Measurements from ENCODE around the gene MSI2.
"Not testable (repeated sequence)": the region's sequence is repeated elsewhere in the genome, so short reads cannot be mapped to it uniquely, and the experiment has no call there.

Gene MSI2

DNA sequence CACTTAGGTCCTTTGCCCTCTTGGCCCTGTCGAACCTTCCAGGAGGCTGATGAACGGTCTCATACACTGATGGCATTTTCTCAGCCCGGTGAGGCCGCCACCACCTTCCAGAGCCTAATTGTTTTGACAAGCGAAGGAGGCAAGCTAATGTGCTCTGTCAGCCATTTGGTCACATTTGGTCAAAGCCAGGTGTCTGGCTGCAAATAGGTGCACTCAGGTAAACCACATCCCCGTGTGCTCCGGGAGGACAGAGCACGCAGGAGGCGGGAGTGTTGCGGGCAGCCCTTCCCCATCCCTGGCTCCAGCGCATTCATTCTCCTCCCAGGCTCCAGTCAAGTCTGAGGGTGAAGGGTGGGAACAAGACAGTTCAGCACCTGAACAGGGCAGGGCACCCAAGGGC is 240.1 kb downstream of the MSI2 start:
- Histone ChIP-seq H3K14ac (ENCODE audit: low read length) (no peak overlapping the region), H2BK12ac (ENCODE audit: low read length) (no peak overlapping the region), H2AFZ (ENCODE audit: low read length) (no peak overlapping the region), H3K27me3 (ENCODE audit: control insufficient read depth in 3 of 3, insufficient read depth in 3 of 3, low read depth in 1 of 3, low read length in 3 of 3) (no peaks in the 10 kb centered on the region), H4K8ac (ENCODE audit: low read depth, low read length) (no peak overlapping the region), H4K91ac (ENCODE audit: low read depth, low read length, poor library complexity) (no peak overlapping the region), H3K36me3 (replicated peaks in 1 of 2; ENCODE audit: control insufficient read depth in 2 of 2, insufficient read depth in 2 of 2, low read length in 2 of 2) (peaks cover 0 to 9% of the 10 kb centered on the region in 2 donors), H2BK120ac (ENCODE audit: low read depth, low read length) (no peak overlapping the region), H3K23ac (ENCODE audit: low read depth, low read length, poor library complexity) (no peak overlapping the region), H2BK15ac (ENCODE audit: low read length) (no peak overlapping the region), H2AK5ac (ENCODE audit: low read depth, low read length) (no peak overlapping the region), H3K4me2 (ENCODE audit: insufficient read depth, low read length, poor library complexity, severe bottlenecking) (no peak overlapping the region), H3K9ac (ENCODE audit: low read depth, low read length, poor library complexity) (no peak overlapping the region), H3K18ac (ENCODE audit: low read length) (no peak overlapping the region), H3K4ac (ENCODE audit: low read length) (no peak overlapping the region), H3K79me1 (ENCODE audit: low read depth, low read length) (peaks cover 7% of the 10 kb centered on the region), H2BK5ac (ENCODE audit: low read length) (no peak overlapping the region), H3K27ac (replicated peaks; ENCODE audit: low read length) (no peak overlapping the region), H3K4me1 (ENCODE audit: control insufficient read depth in 2 of 2, insufficient read depth in 1 of 2, low read depth in 1 of 2, low read length in 2 of 2) (peaks cover 1 to 3% of the 10 kb centered on the region in 2 donors), H3K9me3 (replicated peaks in 1 of 2; ENCODE audit: control insufficient read depth in 2 of 2, insufficient read depth in 1 of 2, low read depth in 1 of 2, low read length in 2 of 2) (no peaks in the 10 kb centered on the region), H3K4me3 (ENCODE audit: low read length in 2 of 2) (no peak overlapping the region)
- no peak for DNase-seq (ENCODE audit: low spot score)
- no CpG with 5 or more reads among the region's 11 CpGs for WGBS, 2 donors (ENCODE audit: extremely low coverage in 2 of 2, insufficient read length in 2 of 2, insufficient replicate concordance in 1 of 2)

DNA sequence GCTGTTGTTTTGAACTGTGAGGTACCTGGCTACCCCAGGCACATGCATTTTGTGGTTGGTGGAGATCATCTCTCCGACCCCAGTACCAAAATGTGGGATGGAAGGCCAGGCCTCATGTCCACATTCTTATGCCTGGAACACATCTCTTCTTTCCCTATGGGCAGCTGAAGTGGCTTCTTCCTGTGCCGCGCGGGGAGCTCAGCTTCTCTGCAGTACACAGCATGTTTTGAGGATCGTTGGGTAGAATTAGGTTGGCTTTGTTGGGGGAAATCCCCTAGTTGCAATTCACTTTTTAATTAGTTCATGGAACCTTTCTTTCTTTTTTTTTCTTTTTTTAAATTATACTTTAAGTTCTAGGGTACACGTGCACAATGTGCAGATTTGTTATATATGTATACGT is 242.1 kb downstream of the MSI2 start:
- no peak overlapping the region for H2AK5ac ChIP-seq (ENCODE audit: low read depth, low read length)
- H3K9me3 ChIP-seq (replicated peaks in 1 of 2; ENCODE audit: control insufficient read depth in 2 of 2, insufficient read depth in 1 of 2, low read depth in 1 of 2, low read length in 2 of 2), result no peaks in the 10 kb centered on the region
- no peak overlapping the region for H2AFZ ChIP-seq (ENCODE audit: low read length)
- H3K4me1 ChIP-seq (ENCODE audit: control insufficient read depth in 2 of 2, insufficient read depth in 1 of 2, low read depth in 1 of 2, low read length in 2 of 2), result peaks cover 3 to 4% of the 10 kb centered on the region in 2 donors
- H2BK12ac ChIP-seq (ENCODE audit: low read length), result no peak overlapping the region
- no peak overlapping the region for H3K27ac ChIP-seq (replicated peaks; ENCODE audit: low read length)
- DNase-seq (ENCODE audit: low spot score), result no peak
- no CpG with 5 or more reads among the region's 7 CpGs for WGBS, 2 donors (ENCODE audit: extremely low coverage in 2 of 2, insufficient read length in 2 of 2, insufficient replicate concordance in 1 of 2)
- no peak overlapping the region for H3K18ac ChIP-seq (ENCODE audit: low read length)
- no peak overlapping the region for H3K4ac ChIP-seq (ENCODE audit: low read length)
- H3K4me2 ChIP-seq (ENCODE audit: insufficient read depth, low read length, poor library complexity, severe bottlenecking), result no peak overlapping the region
- no peak overlapping the region for H3K4me3 ChIP-seq (ENCODE audit: low read length in 2 of 2)
- no peak overlapping the region for H2BK120ac ChIP-seq (ENCODE audit: low read depth, low read length)
- no peak overlapping the region for H4K8ac ChIP-seq (ENCODE audit: low read depth, low read length)
- H3K79me1 ChIP-seq (ENCODE audit: low read depth, low read length), result peaks cover 7% of the 10 kb centered on the region
- H2BK15ac ChIP-seq (ENCODE audit: low read length), result no peak overlapping the region
- H3K36me3 ChIP-seq (replicated peaks in 1 of 2; ENCODE audit: control insufficient read depth in 2 of 2, insufficient read depth in 2 of 2, low read length in 2 of 2), result peaks cover 0 to 7% of the 10 kb centered on the region in 2 donors
- H3K14ac ChIP-seq (ENCODE audit: low read length), result no peak overlapping the region
- H2BK5ac ChIP-seq (ENCODE audit: low read length), result no peak overlapping the region
- no peak overlapping the region for H3K9ac ChIP-seq (ENCODE audit: low read depth, low read length, poor library complexity)
- H4K91ac ChIP-seq (ENCODE audit: low read depth, low read length, poor library complexity), result no peak overlapping the region
- no peaks in the 10 kb centered on the region for H3K27me3 ChIP-seq (ENCODE audit: control insufficient read depth in 3 of 3, insufficient read depth in 3 of 3, low read depth in 1 of 3, low read length in 3 of 3)
- H3K23ac ChIP-seq (ENCODE audit: low read depth, low read length, poor library complexity), result no peak overlapping the region

GRCh38 chr17:57499221-57499620 is 242.9 kb downstream of the MSI2 start:
- H4K91ac ChIP-seq (ENCODE audit: low read depth, low read length, poor library complexity); H3K4me2 ChIP-seq (ENCODE audit: insufficient read depth, low read length, poor library complexity, severe bottlenecking); H3K9me3 ChIP-seq (replicated peaks in 1 of 2; ENCODE audit: control insufficient read depth in 2 of 2, insufficient read depth in 1 of 2, low read depth in 1 of 2, low read length in 2 of 2); H2BK15ac ChIP-seq (ENCODE audit: low read length); H2BK12ac ChIP-seq (ENCODE audit: low read length); H3K4me1 ChIP-seq (ENCODE audit: control insufficient read depth in 2 of 2, insufficient read depth in 1 of 2, low read depth in 1 of 2, low read length in 2 of 2); H3K23ac ChIP-seq (ENCODE audit: low read depth, low read length, poor library complexity); H3K18ac ChIP-seq (ENCODE audit: low read length); DNase-seq (ENCODE audit: low spot score); H2BK5ac ChIP-seq (ENCODE audit: low read length); H3K14ac ChIP-seq (ENCODE audit: low read length); H3K79me1 ChIP-seq (ENCODE audit: low read depth, low read length); H4K8ac ChIP-seq (ENCODE audit: low read depth, low read length); H2BK120ac ChIP-seq (ENCODE audit: low read depth, low read length); H3K27ac ChIP-seq (replicated peaks; ENCODE audit: low read length); H3K27me3 ChIP-seq (ENCODE audit: control insufficient read depth in 3 of 3, insufficient read depth in 3 of 3, low read depth in 1 of 3, low read length in 3 of 3); H3K4ac ChIP-seq (ENCODE audit: low read length); H3K36me3 ChIP-seq (replicated peaks in 1 of 2; ENCODE audit: control insufficient read depth in 2 of 2, insufficient read depth in 2 of 2, low read length in 2 of 2); H2AK5ac ChIP-seq (ENCODE audit: low read depth, low read length); H3K4me3 ChIP-seq (ENCODE audit: low read length in 2 of 2); H3K9ac ChIP-seq (ENCODE audit: low read depth, low read length, poor library complexity); H2AFZ ChIP-seq (ENCODE audit: low read length): not testable (repeated sequence)
- WGBS, 2 donors (ENCODE audit: extremely low coverage in 2 of 2, insufficient read length in 2 of 2, insufficient replicate concordance in 1 of 2), result no CpG with 5 or more reads among the region's 3 CpGs

- H2BK120ac ChIP-seq (ENCODE audit: low read depth, low read length), result no peak overlapping the region
- no peak overlapping the region for H3K18ac ChIP-seq (ENCODE audit: low read length)
- no peak overlapping the region for H3K27ac ChIP-seq (replicated peaks; ENCODE audit: low read length)
- no peak overlapping the region for H3K23ac ChIP-seq (ENCODE audit: low read depth, low read length, poor library complexity)
- no CpG with 5 or more reads among the region's 6 CpGs for WGBS, 2 donors (ENCODE audit: extremely low coverage in 2 of 2, insufficient read length in 2 of 2, insufficient replicate concordance in 1 of 2)
- H3K79me1 ChIP-seq (ENCODE audit: low read depth, low read length), result peaks cover 7% of the 10 kb centered on the region
- no peaks in the 10 kb centered on the region for H3K9me3 ChIP-seq (replicated peaks in 1 of 2; ENCODE audit: control insufficient read depth in 2 of 2, insufficient read depth in 1 of 2, low read depth in 1 of 2, low read length in 2 of 2)
- no peak for DNase-seq (ENCODE audit: low spot score)
- H3K4me1 ChIP-seq (ENCODE audit: control insufficient read depth in 2 of 2, insufficient read depth in 1 of 2, low read depth in 1 of 2, low read length in 2 of 2), result peaks cover 3 to 4% of the 10 kb centered on the region in 2 donors
- H3K4ac ChIP-seq (ENCODE audit: low read length), result no peak overlapping the region
- no peak overlapping the region for H2BK5ac ChIP-seq (ENCODE audit: low read length)
- no peak overlapping the region for H3K9ac ChIP-seq (ENCODE audit: low read depth, low read length, poor library complexity)
- no peak overlapping the region for H3K4me3 ChIP-seq (ENCODE audit: low read length in 2 of 2)
- H3K4me2 ChIP-seq (ENCODE audit: insufficient read depth, low read length, poor library complexity, severe bottlenecking), result no peak overlapping the region
- H2AK5ac ChIP-seq (ENCODE audit: low read depth, low read length), result no peak overlapping the region
- no peak overlapping the region for H2BK12ac ChIP-seq (ENCODE audit: low read length)
- no peak overlapping the region for H4K91ac ChIP-seq (ENCODE audit: low read depth, low read length, poor library complexity)
- H3K14ac ChIP-seq (ENCODE audit: low read length), result no peak overlapping the region
- peaks cover 0 to 3% of the 10 kb centered on the region in 2 donors for H3K36me3 ChIP-seq (replicated peaks in 1 of 2; ENCODE audit: control insufficient read depth in 2 of 2, insufficient read depth in 2 of 2, low read length in 2 of 2)
- H2BK15ac ChIP-seq (ENCODE audit: low read length), result no peak overlapping the region
- H4K8ac ChIP-seq (ENCODE audit: low read depth, low read length), result no peak overlapping the region
- no peaks in the 10 kb centered on the region for H3K27me3 ChIP-seq (ENCODE audit: control insufficient read depth in 3 of 3, insufficient read depth in 3 of 3, low read depth in 1 of 3, low read length in 3 of 3)
- H2AFZ ChIP-seq (ENCODE audit: low read length), result no peak overlapping the region
Observed at GRCh38 chr17:57499648-57500049, 243.3 kb downstream of the MSI2 start.

All from neuronal stem cell (in vitro differentiated cells).